ENCODE results near the gene FBXL19.
A peak's percentile ranks its signal among the peaks of the same experiment; 100 is the strongest.

- TF ChIP-seq CTCF (IDR thresholded peaks at IDR 0.05) (no peak), POLR2AphosphoS5 (IDR thresholded peaks at IDR 0.05; ENCODE audit: insufficient read depth in 1 of 2, low read depth in 1 of 2) (peak; percentile 1 to 75)
These were observed 26.3 kb upstream of the FBXL19 start for GRCh38 chr16:30896889-30897733.

Measured in vagina (tissue), 2 donors.